Embryonic facial prominence (tissue), 1 donor: ENCODE results near the gene AP3S1.
"Not testable (repeated sequence)": the region's sequence is repeated elsewhere in the genome, so short reads cannot be mapped to it uniquely, and the experiment has no call there.

Experiments used
- DNase-seq: peaks from one replicate; pipeline ENCODE4 v3.0.0-alpha.2; 2016; ENCODE audit errors: extremely low spot score

Gene AP3S1

GRCh38 chr5:115841382-115842088 is at the start of gene AP3S1, which contains the start of gene ATG12:
TSS of gene AP3S1 (plus strand) at chr5:115841935. CDS start at chr5:115842038, 103 bp downstream.
TSS of gene ATG12 (minus strand) at chr5:115841565. CDS start at chr5:115841552, 13 bp downstream.
- peak; percentile 88 for DNase-seq

- no peak for DNase-seq
Measured at GRCh38 chr5:115795700-115796099, 46.0 kb upstream of the AP3S1 start.

- DNase-seq = no peak
Measured at GRCh38 chr5:115796656-115797055, 45.1 kb upstream of the AP3S1 start.

GRCh38 chr5:115798252-115798651 is 43.5 kb upstream of the AP3S1 start:
- DNase-seq = no peak

GRCh38 chr5:115800108-115800507 is 41.6 kb upstream of the AP3S1 start:
- no peak for DNase-seq

- DNase-seq = no peak
Measured at GRCh38 chr5:115801152-115801551, 40.6 kb upstream of the AP3S1 start.

GRCh38 chr5:115801984-115802383 is 39.8 kb upstream of the AP3S1 start:
- no peak for DNase-seq

GRCh38 chr5:115806986-115807653 is 34.6 kb upstream of the AP3S1 start:
- DNase-seq = no peak

- DNase-seq = no peak
Measured at GRCh38 chr5:115807654-115808052, 34.1 kb upstream of the AP3S1 start.

- not testable (repeated sequence) for DNase-seq
Measured at GRCh38 chr5:115808066-115808465, 33.7 kb upstream of the AP3S1 start.

- no peak for DNase-seq
Measured at GRCh38 chr5:115809946-115810345, 31.8 kb upstream of the AP3S1 start.

- DNase-seq = peak; percentile 49
Measured at GRCh38 chr5:115810761-115811160, 31.0 kb upstream of the AP3S1 start.

- no peak for DNase-seq
Measured at GRCh38 chr5:115811406-115811805, 30.3 kb upstream of the AP3S1 start.

GRCh38 chr5:115812372-115812771 is 29.4 kb upstream of the AP3S1 start:
- DNase-seq = no peak

GRCh38 chr5:115813719-115814118 is 28.0 kb upstream of the AP3S1 start:
- no peak for DNase-seq

GRCh38 chr5:115815006-115815692 is 26.6 kb upstream of the AP3S1 start:
- no peak for DNase-seq

GRCh38 chr5:115815693-115816225 is 26.0 kb upstream of the AP3S1 start:
- no peak for DNase-seq

GRCh38 chr5:115816226-115817081 is 25.3 kb upstream of the AP3S1 start, which contains the start of gene CDO1:
TSS of gene CDO1 (minus strand) at chr5:115816659. CDS start at chr5:115816397, 262 bp downstream.
- peak; percentile 73 for DNase-seq

- no peak for DNase-seq
Measured at GRCh38 chr5:115817386-115817785, 24.3 kb upstream of the AP3S1 start.

- no peak for DNase-seq
Measured at GRCh38 chr5:115818821-115819220, 22.9 kb upstream of the AP3S1 start.

GRCh38 chr5:115820846-115821245 is 20.9 kb upstream of the AP3S1 start:
- no peak for DNase-seq
